Panc1 (cell line): ENCODE measurements around the gene SYT1. TPM values are rescaled to one million over a fixed set of nuclear protein-coding genes. Genes with fewer than 3 reads are reported as not detected.

Experiments used
- ATAC-seq: fragments of 200-7000 bp; cut with Tn5 transposase; 2 replicates; pipeline ENCODE4 v1.9.1; 2020; ENCODE audit warnings: mild to moderate bottlenecking, moderate library complexity
- BruUV-seq: library from RNA; stranded (reverse); fragments of 400-500 nt; replicated peaks from 2 replicates; lab custom pipeline; 2021; lab: Mats Ljungman, UMichigan
- CTCF ChIA-PET: fragments of 300-600 bp; sonication (Branson Sonifier 250); formaldehyde crosslinking; loops from one replicate; lab custom pipeline; 2022; ENCODE audit warnings: antibody characterized with exemption; lab: Charles Lee
- POLR2A ChIA-PET: fragments of 300-600 bp; sonication (Branson Sonifier 250); formaldehyde crosslinking; loops from one replicate; lab custom pipeline; 2022; ENCODE audit warnings: antibody characterized with exemption; lab: Charles Lee
- DNase-seq: peaks from one replicate; pipeline ENCODE4 v3.0.0-alpha.2; 2010; ENCODE audit warnings: low read depth, low spot score
- H3K27ac ChIP-seq: 2 replicates; pipeline ENCODE4 v1.5.1; 2011; ENCODE audit warnings: mild to moderate bottlenecking, low read length, inconsistent platforms
- H3K27me3 ChIP-seq: fragments of 200-500 bp; sonication (Bioruptor generic); 2 replicates; pipeline ENCODE4 v1.6.0; 2014; ENCODE audit warnings: low read length, inconsistent platforms; ENCODE audit not compliant: control insufficient read depth, insufficient read depth
- H3K36me3 ChIP-seq: fragments of 200-500 bp; sonication (Bioruptor generic); 2 replicates; pipeline ENCODE4 v1.5.1; 2014; ENCODE audit warnings: inconsistent platforms, mild to moderate bottlenecking, low read length, moderate library complexity; ENCODE audit not compliant: control insufficient read depth, insufficient read depth
- H3K4me1 ChIP-seq: 2 replicates; pipeline ENCODE4 v1.5.1; 2011; ENCODE audit warnings: inconsistent platforms, mild to moderate bottlenecking, low read length, moderate library complexity; ENCODE audit not compliant: control insufficient read depth, insufficient read depth
- H3K4me3 ChIP-seq, 2 experiments: 2 replicates each; pipeline ENCODE4 v1.5.1; 2011 to 2012; ENCODE audit warnings: low read depth in 2 of 2, low read length in 2 of 2, mild to moderate bottlenecking in 2 of 2, inconsistent platforms in 1 of 2, moderate library complexity in 1 of 2
- H3K9me3 ChIP-seq: fragments of 200-500 bp; sonication (Bioruptor generic); 2 replicates; pipeline ENCODE4 v1.5.1; 2014; ENCODE audit warnings: low read depth, mild to moderate bottlenecking, inconsistent platforms, low read length, moderate library complexity; ENCODE audit not compliant: control insufficient read depth, insufficient read depth
- POLR2AphosphoS5 ChIP-seq: IDR thresholded peaks from 2 replicates; pipeline ENCODE4 v1.6.1; 2012; ENCODE audit warnings: mild to moderate bottlenecking, low read depth, low read length, moderate library complexity
- SIN3A ChIP-seq: IDR thresholded peaks from 2 replicates; pipeline ENCODE4 v1.6.1; 2012; ENCODE audit warnings: low read depth, mild to moderate bottlenecking, low read length, moderate library complexity, borderline replicate concordance; ENCODE audit not compliant: insufficient read depth
- TCF7L2 ChIP-seq: IDR thresholded peaks from 2 replicates; pipeline ENCODE4 v1.6.1; 2011; ENCODE audit warnings: mild to moderate bottlenecking, low read depth, low read length, inconsistent platforms
- in situ Hi-C: cut with HindIII; loops from 2 replicates; pipeline ENCODE4 v1.10.0; 2016; ENCODE audit warnings: low sequenced_read_pairs, low pct_unique_long_range_greater_than_20kb
- intact Hi-C: fragments of 100-400 bp; cut with micrococcal nuclease; formaldehyde crosslinking; loops from one replicate; pipeline ENCODE4 v1.10.0; 2022; ENCODE audit not compliant: unreplicated experiment
- total RNA-seq: library from RNA; stranded (reverse); gene quantifications from one replicate; pipeline ENCODE4 v1.2.1, GENCODE V29; 2021; ENCODE audit not compliant: unreplicated experiment
- TF ChIP-seq, protein P1 (sequence below): fragments of 450-650 bp; IDR thresholded peaks from 2 replicates; pipeline ENCODE4 v1.5.1; 2017; ENCODE audit warnings: mild to moderate bottlenecking
- TF ChIP-seq, protein P2 (sequence below), 2 experiments: IDR thresholded peaks; 2 replicates each; pipeline ENCODE4 v1.6.1; 2011 to 2012; ENCODE audit warnings: low read depth in 2 of 2, control low read depth in 1 of 2, low read length in 1 of 2, mild to moderate bottlenecking in 1 of 2, moderate library complexity in 1 of 2; ENCODE audit not compliant: insufficient read depth in 1 of 2

The SYT1 gene
- total RNA-seq, 1 experiment from 2014 or later, result 3.0 TPM

DNA sequence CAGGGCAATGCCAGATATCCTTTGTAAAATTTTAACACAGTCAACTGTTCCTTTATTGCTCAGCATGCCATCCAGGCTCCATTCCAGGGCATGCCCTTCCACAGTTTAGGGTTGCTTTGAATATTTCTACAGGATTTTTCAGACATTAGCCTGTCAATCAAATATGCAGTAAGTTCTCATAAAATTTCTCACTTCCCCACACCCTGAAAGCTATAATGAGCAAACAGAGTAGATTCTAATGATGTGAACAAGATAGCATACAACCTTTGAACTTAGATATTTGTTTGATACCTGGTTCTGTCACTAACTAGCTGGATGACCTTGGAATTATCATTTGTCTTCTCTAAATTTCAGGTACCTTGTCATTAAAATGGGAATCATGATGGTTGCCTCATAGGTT lies 251.2 kb downstream of the SYT1 start:
- ChIA-PET CTCF (no interaction called here), POLR2A (no interaction called here)
- DNase-seq, result no peak
- Histone ChIP-seq H3K27ac (no peak overlapping the region), H3K36me3 (no peaks in the 10 kb centered on the region), H3K4me3 (no peak overlapping the region), H3K27me3 (no peaks in the 10 kb centered on the region), H3K9me3 (no peaks in the 10 kb centered on the region), H3K4me1 (no peaks in the 10 kb centered on the region)
- ATAC-seq, result no peak
- in situ Hi-C loops, result no loop called here
- intact Hi-C loops, result no loop called here
- BruUV-seq, result no TSS peak
- no peak for TF ChIP-seq TCF7L2
- TF ChIP-seq, protein P1, sequence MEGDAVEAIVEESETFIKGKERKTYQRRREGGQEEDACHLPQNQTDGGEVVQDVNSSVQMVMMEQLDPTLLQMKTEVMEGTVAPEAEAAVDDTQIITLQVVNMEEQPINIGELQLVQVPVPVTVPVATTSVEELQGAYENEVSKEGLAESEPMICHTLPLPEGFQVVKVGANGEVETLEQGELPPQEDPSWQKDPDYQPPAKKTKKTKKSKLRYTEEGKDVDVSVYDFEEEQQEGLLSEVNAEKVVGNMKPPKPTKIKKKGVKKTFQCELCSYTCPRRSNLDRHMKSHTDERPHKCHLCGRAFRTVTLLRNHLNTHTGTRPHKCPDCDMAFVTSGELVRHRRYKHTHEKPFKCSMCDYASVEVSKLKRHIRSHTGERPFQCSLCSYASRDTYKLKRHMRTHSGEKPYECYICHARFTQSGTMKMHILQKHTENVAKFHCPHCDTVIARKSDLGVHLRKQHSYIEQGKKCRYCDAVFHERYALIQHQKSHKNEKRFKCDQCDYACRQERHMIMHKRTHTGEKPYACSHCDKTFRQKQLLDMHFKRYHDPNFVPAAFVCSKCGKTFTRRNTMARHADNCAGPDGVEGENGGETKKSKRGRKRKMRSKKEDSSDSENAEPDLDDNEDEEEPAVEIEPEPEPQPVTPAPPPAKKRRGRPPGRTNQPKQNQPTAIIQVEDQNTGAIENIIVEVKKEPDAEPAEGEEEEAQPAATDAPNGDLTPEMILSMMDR, result no peak
- TF ChIP-seq SIN3A, result no peak
- TF ChIP-seq, protein P2, sequence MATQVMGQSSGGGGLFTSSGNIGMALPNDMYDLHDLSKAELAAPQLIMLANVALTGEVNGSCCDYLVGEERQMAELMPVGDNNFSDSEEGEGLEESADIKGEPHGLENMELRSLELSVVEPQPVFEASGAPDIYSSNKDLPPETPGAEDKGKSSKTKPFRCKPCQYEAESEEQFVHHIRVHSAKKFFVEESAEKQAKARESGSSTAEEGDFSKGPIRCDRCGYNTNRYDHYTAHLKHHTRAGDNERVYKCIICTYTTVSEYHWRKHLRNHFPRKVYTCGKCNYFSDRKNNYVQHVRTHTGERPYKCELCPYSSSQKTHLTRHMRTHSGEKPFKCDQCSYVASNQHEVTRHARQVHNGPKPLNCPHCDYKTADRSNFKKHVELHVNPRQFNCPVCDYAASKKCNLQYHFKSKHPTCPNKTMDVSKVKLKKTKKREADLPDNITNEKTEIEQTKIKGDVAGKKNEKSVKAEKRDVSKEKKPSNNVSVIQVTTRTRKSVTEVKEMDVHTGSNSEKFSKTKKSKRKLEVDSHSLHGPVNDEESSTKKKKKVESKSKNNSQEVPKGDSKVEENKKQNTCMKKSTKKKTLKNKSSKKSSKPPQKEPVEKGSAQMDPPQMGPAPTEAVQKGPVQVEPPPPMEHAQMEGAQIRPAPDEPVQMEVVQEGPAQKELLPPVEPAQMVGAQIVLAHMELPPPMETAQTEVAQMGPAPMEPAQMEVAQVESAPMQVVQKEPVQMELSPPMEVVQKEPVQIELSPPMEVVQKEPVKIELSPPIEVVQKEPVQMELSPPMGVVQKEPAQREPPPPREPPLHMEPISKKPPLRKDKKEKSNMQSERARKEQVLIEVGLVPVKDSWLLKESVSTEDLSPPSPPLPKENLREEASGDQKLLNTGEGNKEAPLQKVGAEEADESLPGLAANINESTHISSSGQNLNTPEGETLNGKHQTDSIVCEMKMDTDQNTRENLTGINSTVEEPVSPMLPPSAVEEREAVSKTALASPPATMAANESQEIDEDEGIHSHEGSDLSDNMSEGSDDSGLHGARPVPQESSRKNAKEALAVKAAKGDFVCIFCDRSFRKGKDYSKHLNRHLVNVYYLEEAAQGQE (IDR thresholded peaks at IDR 0.05; ENCODE audit: insufficient read depth in 1 of 2, low read depth in 2 of 2, low read length in 1 of 2), result no peak
- TF ChIP-seq POLR2AphosphoS5, result no peak

DNA sequence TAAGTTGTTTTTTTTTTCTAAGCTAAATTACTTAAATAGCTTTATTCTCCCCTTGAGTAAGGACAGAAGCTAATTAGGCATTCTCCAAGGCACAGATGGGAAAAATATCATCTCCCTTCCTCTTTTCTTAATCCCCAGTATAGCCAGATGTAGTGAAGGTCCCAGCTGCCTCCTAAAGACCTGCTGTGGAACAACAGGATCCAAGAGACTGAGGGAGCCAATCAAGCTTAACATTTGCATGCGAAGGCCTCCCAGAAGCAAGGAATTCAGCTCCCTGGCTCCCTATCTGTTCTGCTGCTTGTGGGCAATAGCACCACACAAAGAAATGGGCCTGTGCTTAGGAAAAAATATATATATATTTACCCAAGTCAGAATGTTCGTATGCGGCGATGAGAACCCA lies 255.2 kb downstream of the SYT1 start:
- in situ Hi-C loops, result no loop called here
- no peaks in the 10 kb centered on the region for H3K9me3 ChIP-seq
- no peak overlapping the region for H3K4me3 ChIP-seq
- H3K27ac ChIP-seq, result no peak overlapping the region
- TF ChIP-seq, protein P2 (IDR thresholded peaks at IDR 0.05; ENCODE audit: insufficient read depth in 1 of 2, low read depth in 2 of 2, low read length in 1 of 2), result no peak
- TF ChIP-seq, protein P1, result peak; percentile 22
- ChIA-PET POLR2A (no interaction called here), CTCF (no interaction called here)
- DNase-seq (no peak), ATAC-seq (no peak)
- no peaks in the 10 kb centered on the region for H3K4me1 ChIP-seq
- intact Hi-C loops, result loop anchor here (10.0 kb wide), 1 partner anchor 225 kb away; no protein-coding TSS in a partner anchor
- BruUV-seq, result no TSS peak
- H3K36me3 ChIP-seq, result no peaks in the 10 kb centered on the region
- no peaks in the 10 kb centered on the region for H3K27me3 ChIP-seq
